Gastrocnemius medialis (tissue), 4 donors: ENCODE measurements around the gene ADIPOR1.

Source experiments
- CTCF ChIP-seq, 5 experiments: fragments of 450-650 bp in 3 of 5; fragments of 200-600 bp in 2 of 5; sonication (generic) in 2 of 5; IDR thresholded peaks in 4 of 5; conservative IDR thresholded peaks in 1 of 5; 1 replicate in 4 of 5; 2 replicates in 1 of 5; pipeline ENCODE4 v1.5.1; 2016 to 2019; ENCODE audit warnings: antibody characterized with exemption in 5 of 5, mild to moderate bottlenecking in 3 of 5, moderate library complexity in 3 of 5
- POLR2A ChIP-seq, 2 donors: fragments of 450-650 bp; IDR thresholded peaks; one replicate each; pipeline ENCODE4 v1.6.1; 2017; ENCODE audit warnings: antibody characterized with exemption in 2 of 2, mild to moderate bottlenecking in 2 of 2, moderate library complexity in 2 of 2

GRCh38 chr1:202892501-202892900 is 65.6 kb downstream of the ADIPOR1 start:
- TF ChIP-seq CTCF (IDR thresholded peaks at IDR 0.05 in 4 of 5, conservative IDR thresholded peaks at IDR 0.05 in 1 of 5) (no peak), POLR2A (IDR thresholded peaks at IDR 0.05) (no peak)
